Measurements from ENCODE around the gene LIX1. TPM values are rescaled to one million over a fixed set of nuclear protein-coding genes. Genes with fewer than 3 reads are reported as not detected.

The LIX1 gene
- total and polyA plus RNA-seq, 4 donors: not detected

GRCh38 chr5:97090944-97091343, 51.5 kb downstream of the LIX1 start:
- Histone ChIP-seq H3K27me3 (ENCODE audit: control insufficient read depth in 4 of 4, insufficient read depth in 4 of 4, low read length in 3 of 4) (no peaks in the 10 kb centered on the region), H3K9ac (ENCODE audit: low read depth in 1 of 2, low read length in 2 of 2) (no peak overlapping the region), H3K36me3 (ENCODE audit: control insufficient read depth in 4 of 4, insufficient read depth in 3 of 4, low read depth in 1 of 4, low read length in 3 of 4) (no peaks in the 10 kb centered on the region), H3K4me1 (ENCODE audit: control insufficient read depth in 4 of 4, insufficient read depth in 4 of 4, low read length in 3 of 4) (no peaks in the 10 kb centered on the region), H3K9me3 (ENCODE audit: control insufficient read depth in 4 of 4, low read length in 3 of 4) (no peaks in the 10 kb centered on the region), H3K4me3 (ENCODE audit: low read depth in 1 of 3, low read length in 3 of 3) (no peak overlapping the region), H3K27ac (ENCODE audit: low read depth in 1 of 2, low read length in 2 of 2) (no peak overlapping the region)
- WGBS: 87% methylated on average over 3 of the region's 3 CpGs
- no peak for DNase-seq (ENCODE audit: low spot score)
- TF ChIP-seq FOXA2 (IDR thresholded peaks at IDR 0.05) (no peak), CTCF (IDR thresholded peaks at IDR 0.05; ENCODE audit: low read depth, low read length, missing input control) (no peak), SP1 (IDR thresholded peaks at IDR 0.05) (no peak), MAX (IDR thresholded peaks at IDR 0.05) (no peak), ZBTB33 (IDR thresholded peaks at IDR 0.05) (no peak), FOXA1 (IDR thresholded peaks at IDR 0.05) (no peak), REST (IDR thresholded peaks at IDR 0.05) (no peak), YY1 (IDR thresholded peaks at IDR 0.05) (no peak), HNF4A (conservative IDR thresholded peaks at IDR 0.05) (no peak), GABPA (IDR thresholded peaks at IDR 0.05 in 1 of 2, conservative IDR thresholded peaks at IDR 0.05 in 1 of 2) (no peak), TAF1 (conservative IDR thresholded peaks at IDR 0.05) (no peak), NR2F2 (IDR thresholded peaks at IDR 0.05) (no peak), EGR1 (IDR thresholded peaks at IDR 0.05; ENCODE audit: low read depth in 2 of 2) (no peak), JUND (IDR thresholded peaks at IDR 0.05) (no peak), RXRA (IDR thresholded peaks at IDR 0.05) (no peak), RAD21 (IDR thresholded peaks at IDR 0.05) (no peak), ATF3 (IDR thresholded peaks at IDR 0.05) (no peak), HNF4G (IDR thresholded peaks at IDR 0.05) (no peak)
